HL-60 (cell line): ENCODE measurements around the gene BRSK1.

Experiments used
- CTCF ChIP-seq: IDR thresholded peaks from one replicate; pipeline ENCODE4 v1.5.1; 2011; ENCODE audit warnings: low read length, control low read depth, inconsistent platforms; ENCODE audit not compliant: insufficient read depth
- GABPA ChIP-seq: IDR thresholded peaks from 2 replicates; pipeline ENCODE4 v1.6.1; 2012; ENCODE audit warnings: low read depth
- POLR2AphosphoS5 ChIP-seq: IDR thresholded peaks from 2 replicates; pipeline ENCODE4 v1.6.1; 2012; ENCODE audit warnings: low read depth
- REST ChIP-seq: IDR thresholded peaks from 2 replicates; pipeline ENCODE4 v1.6.1; 2012; ENCODE audit warnings: low read depth; ENCODE audit not compliant: insufficient replicate concordance
- SPI1 ChIP-seq: IDR thresholded peaks from 2 replicates; pipeline ENCODE4 v1.6.1; 2012; ENCODE audit warnings: low read depth, mild to moderate bottlenecking, borderline replicate concordance

GRCh38 chr19:55252760-55253663, 30.8 kb upstream of the BRSK1 start:
- TF ChIP-seq CTCF (no peak), POLR2AphosphoS5 (no peak), GABPA (no peak), REST (no peak), SPI1 (no peak)
